GM20000 (cell line): ENCODE measurements around the gene TMEM209.

Experiments used
- DNase-seq: peaks from one replicate; pipeline ENCODE4 v3.0.0; 2012; ENCODE audit warnings: low spot score
- CTCF ChIP-seq: IDR thresholded peaks from 2 replicates; pipeline ENCODE4 v1.5.1; 2012; ENCODE audit warnings: mild to moderate bottlenecking, control low read depth; ENCODE audit errors: extremely low read depth, missing control alignments

TMEM209 gene

GRCh38 chr7:130223646-130224045, 18.4 kb upstream of the TMEM209 start:
- no peak for DNase-seq
- TF ChIP-seq CTCF, result no peak

- no peak for TF ChIP-seq CTCF
- no peak for DNase-seq
These were observed 16.5 kb upstream of the TMEM209 start for GRCh38 chr7:130221746-130222145.

GRCh38 chr7:130219871-130220270, 14.7 kb upstream of the TMEM209 start:
- no peak for TF ChIP-seq CTCF

GRCh38 chr7:130218806-130219620, 13.8 kb upstream of the TMEM209 start:
- DNase-seq, result no peak
- no peak for TF ChIP-seq CTCF

More at GRCh38 chr7:130219871-130220270, 14.7 kb upstream of the TMEM209 start:
- DNase-seq, result no peak

GRCh38 chr7:130216750-130217149, 11.5 kb upstream of the TMEM209 start:
- DNase-seq, result no peak

GRCh38 chr7:130216025-130216424, 10.8 kb upstream of the TMEM209 start:
- no peak for DNase-seq
- no peak for TF ChIP-seq CTCF

More at GRCh38 chr7:130216750-130217149, 11.5 kb upstream of the TMEM209 start:
- TF ChIP-seq CTCF, result no peak

GRCh38 chr7:130213828-130214227, 8.6 kb upstream of the TMEM209 start:
- no peak for TF ChIP-seq CTCF
- no peak for DNase-seq
